Keratinocyte (primary cell): ENCODE data around the gene TJP3.

ENCODE experiments used
- EZH2 ChIP-seq: IDR thresholded peaks from one replicate; pipeline ENCODE4 v1.6.1; 2012; ENCODE audit warnings: inconsistent platforms, mild to moderate bottlenecking, low read length, moderate library complexity
- TF ChIP-seq, protein P1 (sequence below), 3 experiments: IDR thresholded peaks in 1 of 3; conservative IDR thresholded peaks in 1 of 3; optimal IDR thresholded peaks in 1 of 3; 2 replicates in 2 of 3; 3 replicates in 1 of 3; pipeline versions ENCODE3 to v1.5.1; 2011; ENCODE audit warnings: low read length in 3 of 3, mild to moderate bottlenecking in 3 of 3, moderate library complexity in 2 of 3, control low read depth in 1 of 3, inconsistent platforms in 1 of 3; ENCODE audit not compliant: insufficient read depth in 2 of 3; ENCODE audit errors: extremely low read depth in 1 of 3

DNA sequence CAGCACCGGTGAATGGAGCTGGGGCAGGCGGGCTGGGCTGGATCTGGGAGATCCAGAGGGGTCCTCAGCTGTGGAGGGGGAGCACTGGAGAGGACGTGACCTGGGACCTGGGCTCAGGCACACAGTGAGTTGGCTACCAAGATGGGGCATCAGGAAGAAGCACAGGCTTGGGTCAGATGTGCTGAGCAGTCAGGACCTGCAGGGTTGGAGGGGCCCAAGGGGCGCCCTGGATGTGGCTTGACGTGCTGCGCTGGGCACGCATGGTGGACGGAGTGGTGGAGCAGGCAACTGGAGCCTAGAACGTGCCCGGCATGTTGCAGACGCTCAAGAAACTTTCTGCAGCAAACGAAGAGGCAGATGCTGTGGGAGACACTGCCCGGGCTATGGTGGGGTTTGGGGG lies 28.6 kb upstream of the TJP3 start:
- TF ChIP-seq, protein P1, sequence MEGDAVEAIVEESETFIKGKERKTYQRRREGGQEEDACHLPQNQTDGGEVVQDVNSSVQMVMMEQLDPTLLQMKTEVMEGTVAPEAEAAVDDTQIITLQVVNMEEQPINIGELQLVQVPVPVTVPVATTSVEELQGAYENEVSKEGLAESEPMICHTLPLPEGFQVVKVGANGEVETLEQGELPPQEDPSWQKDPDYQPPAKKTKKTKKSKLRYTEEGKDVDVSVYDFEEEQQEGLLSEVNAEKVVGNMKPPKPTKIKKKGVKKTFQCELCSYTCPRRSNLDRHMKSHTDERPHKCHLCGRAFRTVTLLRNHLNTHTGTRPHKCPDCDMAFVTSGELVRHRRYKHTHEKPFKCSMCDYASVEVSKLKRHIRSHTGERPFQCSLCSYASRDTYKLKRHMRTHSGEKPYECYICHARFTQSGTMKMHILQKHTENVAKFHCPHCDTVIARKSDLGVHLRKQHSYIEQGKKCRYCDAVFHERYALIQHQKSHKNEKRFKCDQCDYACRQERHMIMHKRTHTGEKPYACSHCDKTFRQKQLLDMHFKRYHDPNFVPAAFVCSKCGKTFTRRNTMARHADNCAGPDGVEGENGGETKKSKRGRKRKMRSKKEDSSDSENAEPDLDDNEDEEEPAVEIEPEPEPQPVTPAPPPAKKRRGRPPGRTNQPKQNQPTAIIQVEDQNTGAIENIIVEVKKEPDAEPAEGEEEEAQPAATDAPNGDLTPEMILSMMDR (optimal IDR thresholded peaks at IDR 0.05 in 1 of 3, IDR thresholded peaks at IDR 0.05 in 1 of 3, conservative IDR thresholded peaks at IDR 0.05 in 1 of 3; ENCODE audit: extremely low read depth in 1 of 3, insufficient read depth in 2 of 3, low read length in 3 of 3), result no peak
- no peak for TF ChIP-seq EZH2
